ENCODE results near the gene RAB11FIP5. TPM values are rescaled to one million over a fixed set of nuclear protein-coding genes. Genes with fewer than 3 reads are reported as not detected.

Gene RAB11FIP5
- polyA plus RNA-seq, 4 donors: 5.1 to 37.3 (median 8.3) TPM

DNA sequence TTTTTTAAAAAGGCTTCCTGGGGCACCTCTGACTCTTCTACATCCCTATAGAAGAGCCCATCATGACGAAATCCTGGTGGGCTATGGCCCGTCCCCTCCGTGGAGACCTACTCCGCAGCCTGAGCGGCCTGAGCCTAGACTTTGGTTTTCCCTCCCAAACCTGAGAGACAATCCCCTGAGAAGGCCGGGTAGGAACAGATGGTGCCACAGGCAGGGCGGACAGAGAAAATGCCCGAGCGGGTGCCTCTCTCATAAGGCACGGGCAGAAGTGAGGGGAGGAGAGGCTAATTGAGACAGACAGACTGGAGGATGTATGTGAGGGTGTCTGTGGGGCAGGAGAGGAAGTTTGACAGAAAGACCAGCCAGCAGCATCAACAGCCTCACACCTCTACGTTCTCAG is 21.1 kb downstream of the RAB11FIP5 start:
- Histone ChIP-seq H3K4me3 (ENCODE audit: low read depth in 1 of 3, low read length in 3 of 3) (no peak overlapping the region), H3K9me3 (ENCODE audit: control insufficient read depth in 2 of 2, insufficient read depth in 1 of 2, low read depth in 1 of 2, low read length in 1 of 2) (no peaks in the 10 kb centered on the region), H3K36me3 (ENCODE audit: control insufficient read depth in 3 of 3, insufficient read depth in 2 of 3, low read depth in 1 of 3, low read length in 3 of 3) (peaks cover 0 to 36% (median 2%) of the 10 kb centered on the region in 3 donors), H3K27ac (ENCODE audit: low read depth in 1 of 3, low read length in 2 of 3) (peak overlapping the region in 1 of 3 donors; percentile 66), H3K27me3 (ENCODE audit: control insufficient read depth in 3 of 3, insufficient read depth in 3 of 3, low read length in 3 of 3) (no peaks in the 10 kb centered on the region), H3K4me1 (ENCODE audit: control insufficient read depth in 3 of 3, insufficient read depth in 2 of 3, low read depth in 1 of 3, low read length in 2 of 3) (peaks cover 0 to 43% (median 0%) of the 10 kb centered on the region in 3 donors)
- FAIRE-seq: no peak
- 88 to 94% (median 89%) methylated on average over 11 of the region's 11 CpGs for WGBS, 3 donors
- DNase-seq: no peak

DNA sequence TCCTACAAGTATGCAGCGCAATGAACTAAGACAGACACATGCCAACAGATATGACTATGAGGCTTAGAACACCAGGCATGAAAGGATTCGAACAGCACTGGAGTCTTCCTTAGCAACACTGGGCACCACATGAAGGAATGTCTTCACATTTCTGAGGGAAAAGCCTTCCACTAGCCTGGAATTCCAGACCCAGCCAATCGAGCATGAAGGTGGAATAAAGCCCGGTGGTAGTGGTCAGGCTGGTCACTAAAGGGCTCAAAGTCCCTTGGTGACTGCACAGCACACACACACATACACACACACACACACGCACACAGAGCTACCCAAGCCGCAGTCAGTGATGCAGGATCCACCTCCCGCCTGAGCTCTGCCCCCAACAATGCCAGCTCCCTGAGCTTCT is 21.6 kb downstream of the RAB11FIP5 start:
- Histone ChIP-seq H3K4me3 (ENCODE audit: low read depth in 1 of 3, low read length in 3 of 3) (no peak overlapping the region), H3K27me3 (ENCODE audit: control insufficient read depth in 3 of 3, insufficient read depth in 3 of 3, low read length in 3 of 3) (no peaks in the 10 kb centered on the region), H3K36me3 (ENCODE audit: control insufficient read depth in 3 of 3, insufficient read depth in 2 of 3, low read depth in 1 of 3, low read length in 3 of 3) (peaks cover 0 to 41% (median 2%) of the 10 kb centered on the region in 3 donors), H3K4me1 (ENCODE audit: control insufficient read depth in 3 of 3, insufficient read depth in 2 of 3, low read depth in 1 of 3, low read length in 2 of 3) (peaks cover 0 to 43% (median 0%) of the 10 kb centered on the region in 3 donors), H3K27ac (ENCODE audit: low read depth in 1 of 3, low read length in 2 of 3) (no peak overlapping the region), H3K9me3 (ENCODE audit: control insufficient read depth in 2 of 2, insufficient read depth in 1 of 2, low read depth in 1 of 2, low read length in 1 of 2) (no peaks in the 10 kb centered on the region)
- WGBS, 3 donors: 82 to 92% (median 84%) methylated on average over 7 of the region's 7 CpGs
- DNase-seq (peak in 1 of 2 donors; percentile 41), FAIRE-seq (no peak)

DNA sequence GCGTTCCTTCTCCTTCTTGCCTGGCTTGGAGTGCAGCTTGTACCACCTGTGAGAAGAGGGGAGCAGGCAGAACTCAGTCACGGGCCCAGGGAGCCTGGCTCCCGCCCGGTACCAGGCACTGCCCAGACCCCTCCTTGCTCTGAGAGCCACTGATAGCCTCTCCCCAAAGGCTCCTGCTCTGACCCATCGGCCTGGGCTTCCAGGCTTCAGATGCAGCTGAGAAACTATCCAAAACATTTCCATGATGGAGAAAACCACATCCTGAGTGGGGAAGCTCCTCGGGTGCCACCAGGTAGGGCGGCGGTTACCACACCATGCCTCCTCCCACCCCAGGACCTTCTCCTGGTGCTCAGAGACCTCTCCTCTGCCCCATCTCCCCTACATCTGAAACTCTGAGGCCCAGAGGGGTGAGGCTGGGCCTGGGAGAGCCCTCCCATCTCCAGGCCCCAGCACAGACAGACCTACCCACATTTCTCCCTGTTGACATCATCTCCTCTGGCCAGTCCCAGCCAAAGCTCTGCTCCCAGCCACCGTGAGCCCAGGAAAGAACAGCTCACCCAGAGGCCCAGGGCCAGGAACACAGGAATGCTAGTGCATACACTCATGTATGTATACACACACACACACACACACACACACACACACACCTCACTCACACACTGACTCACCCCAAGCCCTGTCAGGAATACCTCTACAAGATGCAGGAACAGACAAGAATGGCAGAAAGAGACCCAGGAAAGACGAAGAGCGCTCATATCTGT is 23.3 kb downstream of the RAB11FIP5 start:
- Histone ChIP-seq H3K9me3 (ENCODE audit: control insufficient read depth in 2 of 2, insufficient read depth in 1 of 2, low read depth in 1 of 2, low read length in 1 of 2) (no peaks in the 10 kb centered on the region), H3K4me3 (ENCODE audit: low read depth in 1 of 3, low read length in 3 of 3) (no peak overlapping the region), H3K4me1 (ENCODE audit: control insufficient read depth in 3 of 3, insufficient read depth in 2 of 3, low read depth in 1 of 3, low read length in 2 of 3) (peaks cover 0 to 58% (median 0%) of the 10 kb centered on the region in 3 donors), H3K27me3 (ENCODE audit: control insufficient read depth in 3 of 3, insufficient read depth in 3 of 3, low read length in 3 of 3) (no peaks in the 10 kb centered on the region), H3K27ac (ENCODE audit: low read depth in 1 of 3, low read length in 2 of 3) (peak overlapping the region in 1 of 3 donors; percentile 48), H3K36me3 (ENCODE audit: control insufficient read depth in 3 of 3, insufficient read depth in 2 of 3, low read depth in 1 of 3, low read length in 3 of 3) (peaks cover 0 to 49% (median 2%) of the 10 kb centered on the region in 3 donors)
- DNase-seq (peak in 1 of 2 donors; percentile 69), FAIRE-seq (no peak)
- 82 to 93% (median 83%) methylated on average over 11 of the region's 11 CpGs for WGBS, 3 donors

DNA sequence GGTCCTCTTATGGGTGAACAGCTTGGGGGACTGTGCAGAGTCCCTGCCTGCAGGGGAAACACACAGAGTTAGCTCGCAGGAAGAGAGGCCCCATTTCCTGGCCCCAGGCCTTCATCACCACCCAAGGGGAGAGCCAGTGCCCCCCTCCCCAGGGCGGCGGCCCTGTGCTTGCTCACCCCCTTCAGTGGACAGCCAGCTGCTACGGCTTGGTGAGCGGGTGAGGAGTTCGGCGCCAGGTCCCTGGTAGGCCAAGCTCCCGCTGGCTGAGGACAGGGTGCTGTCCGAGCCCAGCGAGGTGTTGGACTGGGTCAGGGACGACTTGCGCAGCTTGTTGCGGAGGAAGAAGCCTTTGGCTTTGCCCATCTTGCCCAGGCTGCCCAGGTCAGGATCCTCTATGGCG is 24.0 kb downstream of the RAB11FIP5 start:
- no peak for FAIRE-seq
- 94 to 98% (median 97%) methylated on average over 14 of the region's 14 CpGs for WGBS, 3 donors
- DNase-seq: no peak
- Histone ChIP-seq H3K4me1 (ENCODE audit: control insufficient read depth in 3 of 3, insufficient read depth in 2 of 3, low read depth in 1 of 3, low read length in 2 of 3) (peaks cover 0 to 65% (median 0%) of the 10 kb centered on the region in 3 donors), H3K9me3 (ENCODE audit: control insufficient read depth in 2 of 2, insufficient read depth in 1 of 2, low read depth in 1 of 2, low read length in 1 of 2) (no peaks in the 10 kb centered on the region), H3K4me3 (ENCODE audit: low read depth in 1 of 3, low read length in 3 of 3) (no peak overlapping the region), H3K27ac (ENCODE audit: low read depth in 1 of 3, low read length in 2 of 3) (no peak overlapping the region), H3K36me3 (ENCODE audit: control insufficient read depth in 3 of 3, insufficient read depth in 2 of 3, low read depth in 1 of 3, low read length in 3 of 3) (peaks cover 0 to 55% (median 2%) of the 10 kb centered on the region in 3 donors), H3K27me3 (ENCODE audit: control insufficient read depth in 3 of 3, insufficient read depth in 3 of 3, low read length in 3 of 3) (no peaks in the 10 kb centered on the region)

DNA sequence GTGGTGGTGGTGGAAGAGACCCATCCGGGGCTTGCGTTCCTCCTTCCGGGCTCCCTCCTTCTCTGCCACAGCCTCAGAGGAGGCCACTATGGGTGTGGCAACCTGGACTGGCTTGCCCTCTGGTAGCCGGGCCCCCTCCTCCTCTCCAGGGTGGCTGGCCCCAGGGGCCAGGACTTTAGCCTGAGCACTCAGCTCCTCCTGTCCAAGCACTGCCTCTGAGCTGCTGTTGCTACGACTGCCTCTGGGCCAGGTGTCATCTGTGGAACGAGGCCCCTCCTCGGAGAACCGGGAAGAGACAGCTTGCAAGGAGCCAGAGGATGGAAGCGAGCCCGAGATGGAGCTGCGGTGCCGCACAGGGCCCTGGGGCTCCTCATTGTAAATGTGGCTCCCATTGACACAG is 24.5 kb downstream of the RAB11FIP5 start:
- Histone ChIP-seq H3K27me3 (ENCODE audit: control insufficient read depth in 3 of 3, insufficient read depth in 3 of 3, low read length in 3 of 3) (no peaks in the 10 kb centered on the region), H3K27ac (ENCODE audit: low read depth in 1 of 3, low read length in 2 of 3) (no peak overlapping the region), H3K9me3 (ENCODE audit: control insufficient read depth in 2 of 2, insufficient read depth in 1 of 2, low read depth in 1 of 2, low read length in 1 of 2) (no peaks in the 10 kb centered on the region), H3K4me1 (ENCODE audit: control insufficient read depth in 3 of 3, insufficient read depth in 2 of 3, low read depth in 1 of 3, low read length in 2 of 3) (peaks cover 0 to 68% (median 0%) of the 10 kb centered on the region in 3 donors), H3K36me3 (ENCODE audit: control insufficient read depth in 3 of 3, insufficient read depth in 2 of 3, low read depth in 1 of 3, low read length in 3 of 3) (peaks cover 0 to 58% (median 2%) of the 10 kb centered on the region in 3 donors), H3K4me3 (ENCODE audit: low read depth in 1 of 3, low read length in 3 of 3) (no peak overlapping the region)
- 88 to 89% (median 89%) methylated on average over 12 of the region's 12 CpGs for WGBS, 3 donors
- FAIRE-seq (no peak), DNase-seq (peak in 1 of 2 donors; percentile 36)

DNA sequence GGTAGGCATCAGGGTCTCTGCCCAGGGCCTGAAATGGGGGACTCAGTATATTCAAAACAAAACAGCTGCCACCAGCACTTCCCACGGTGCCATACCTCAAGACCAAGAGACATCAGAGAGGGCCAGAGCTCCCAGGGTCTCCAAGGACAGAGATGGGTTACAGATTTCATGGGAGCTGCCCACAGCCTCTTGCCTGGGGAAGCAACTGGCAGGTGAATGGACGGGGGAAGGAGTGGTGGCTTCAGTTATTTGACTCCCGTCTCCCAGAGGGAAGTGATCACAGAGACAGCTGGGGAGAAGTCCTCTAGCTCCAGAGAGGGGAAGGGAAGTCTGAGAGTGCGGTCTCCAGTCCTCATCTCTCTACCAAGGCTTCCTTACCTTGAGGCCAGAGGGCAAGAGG is 25.4 kb downstream of the RAB11FIP5 start:
- Histone ChIP-seq H3K9me3 (ENCODE audit: control insufficient read depth in 2 of 2, insufficient read depth in 1 of 2, low read depth in 1 of 2, low read length in 1 of 2) (no peaks in the 10 kb centered on the region), H3K27ac (ENCODE audit: low read depth in 1 of 3, low read length in 2 of 3) (no peak overlapping the region), H3K27me3 (ENCODE audit: control insufficient read depth in 3 of 3, insufficient read depth in 3 of 3, low read length in 3 of 3) (no peaks in the 10 kb centered on the region), H3K4me1 (ENCODE audit: control insufficient read depth in 3 of 3, insufficient read depth in 2 of 3, low read depth in 1 of 3, low read length in 2 of 3) (peaks cover 0 to 60% (median 0%) of the 10 kb centered on the region in 3 donors), H3K4me3 (ENCODE audit: low read depth in 1 of 3, low read length in 3 of 3) (no peak overlapping the region), H3K36me3 (ENCODE audit: control insufficient read depth in 3 of 3, insufficient read depth in 2 of 3, low read depth in 1 of 3, low read length in 3 of 3) (peaks cover 0 to 64% (median 2%) of the 10 kb centered on the region in 3 donors)
- 76 to 82% (median 79%) methylated on average over 4 of the region's 4 CpGs for whole genome bisulfite sequencing, 3 donors
- no peak for FAIRE-seq
- DNase-seq: no peak

DNA sequence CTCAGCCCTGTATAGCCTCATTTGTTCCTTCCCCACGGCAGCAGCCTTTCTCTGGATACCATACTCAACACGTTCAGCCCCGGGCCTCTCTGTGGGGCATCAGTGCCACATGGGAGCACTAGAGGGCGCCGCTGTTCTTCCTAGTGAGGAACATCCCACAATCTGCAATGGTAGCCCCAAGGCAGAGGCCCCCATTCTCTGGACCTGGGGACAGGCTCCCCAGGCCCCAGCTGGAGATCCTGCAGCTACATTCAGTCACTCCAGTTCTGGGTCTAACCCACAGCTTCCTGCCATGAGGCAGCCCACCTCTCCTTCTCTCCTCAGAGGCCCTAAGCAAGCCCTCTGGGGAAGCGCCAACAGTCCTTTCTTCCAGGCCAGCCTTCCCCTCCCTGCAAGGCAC is 27.1 kb downstream of the RAB11FIP5 start:
- no peak for FAIRE-seq

DNA sequence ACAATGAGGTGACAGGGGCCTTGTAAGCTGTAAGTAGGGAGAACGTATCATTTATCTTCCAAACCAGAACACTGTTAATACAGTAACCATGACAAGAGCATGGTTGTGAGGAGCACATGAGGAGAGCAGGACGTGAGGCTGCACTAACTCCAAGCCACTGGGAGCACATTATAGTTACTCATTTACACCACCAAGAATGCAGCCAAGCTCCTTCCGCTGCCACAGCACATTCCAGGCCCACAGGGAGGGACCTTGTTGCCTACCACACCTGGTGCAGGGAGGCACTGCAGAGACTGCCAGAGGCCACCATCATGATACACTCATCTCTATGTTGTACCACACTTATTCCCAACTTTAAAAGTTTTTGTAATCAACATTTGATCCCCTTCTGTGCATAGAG is 27.8 kb downstream of the RAB11FIP5 start:
- Histone ChIP-seq H3K9me3 (ENCODE audit: control insufficient read depth in 2 of 2, insufficient read depth in 1 of 2, low read depth in 1 of 2, low read length in 1 of 2) (no peaks in the 10 kb centered on the region), H3K27ac (ENCODE audit: low read depth in 1 of 3, low read length in 2 of 3) (peak overlapping the region in 1 of 3 donors; percentile 60), H3K27me3 (ENCODE audit: control insufficient read depth in 3 of 3, insufficient read depth in 3 of 3, low read length in 3 of 3) (no peaks in the 10 kb centered on the region), H3K4me3 (ENCODE audit: low read depth in 1 of 3, low read length in 3 of 3) (no peak overlapping the region), H3K4me1 (ENCODE audit: control insufficient read depth in 3 of 3, insufficient read depth in 2 of 3, low read depth in 1 of 3, low read length in 2 of 3) (peaks cover 0 to 42% (median 0%) of the 10 kb centered on the region in 3 donors), H3K36me3 (ENCODE audit: control insufficient read depth in 3 of 3, insufficient read depth in 2 of 3, low read depth in 1 of 3, low read length in 3 of 3) (peaks cover 0 to 79% (median 2%) of the 10 kb centered on the region in 3 donors)
- FAIRE-seq (no peak), DNase-seq (peak in 1 of 2 donors; percentile 62)
- 83 to 90% (median 84%) methylated on average over 3 of the region's 3 CpGs for WGBS, 3 donors

More for the DNA sequence above, 27.1 kb downstream of the RAB11FIP5 start:
- H3K4me3 ChIP-seq (ENCODE audit: low read depth in 1 of 3, low read length in 3 of 3): no peak overlapping the region
- WGBS, 3 donors: 18 to 20% (median 19%) methylated on average over 6 of the region's 6 CpGs
- peaks cover 0 to 74% (median 2%) of the 10 kb centered on the region in 3 donors for H3K36me3 ChIP-seq (ENCODE audit: control insufficient read depth in 3 of 3, insufficient read depth in 2 of 3, low read depth in 1 of 3, low read length in 3 of 3)
- H3K27me3 ChIP-seq (ENCODE audit: control insufficient read depth in 3 of 3, insufficient read depth in 3 of 3, low read length in 3 of 3): no peaks in the 10 kb centered on the region
- DNase-seq: peak; percentile 76 to 89
- H3K9me3 ChIP-seq (ENCODE audit: control insufficient read depth in 2 of 2, insufficient read depth in 1 of 2, low read depth in 1 of 2, low read length in 1 of 2): no peaks in the 10 kb centered on the region
- peak overlapping the region in 1 of 3 donors; percentile 60 for H3K27ac ChIP-seq (ENCODE audit: low read depth in 1 of 3, low read length in 2 of 3)
- peaks cover 0 to 45% (median 0%) of the 10 kb centered on the region in 3 donors for H3K4me1 ChIP-seq (ENCODE audit: control insufficient read depth in 3 of 3, insufficient read depth in 2 of 3, low read depth in 1 of 3, low read length in 2 of 3)
